RWPE1 (cell line): ENCODE measurements around the gene LAMTOR3.

ENCODE experiments used
- CTCF ChIA-PET: fragments of 350-600 bp; sonication (Branson Sonifier 250); formaldehyde crosslinking; extraction: SDS; loops from one replicate; lab custom pipeline; 2021; lab: Yijun Ruan, JAX
- POLR2A ChIA-PET: fragments of 400-600 bp; formaldehyde crosslinking; extraction: SDS; loops from one replicate; lab custom pipeline; 2020; ENCODE audit warnings: antibody characterized with exemption; ENCODE audit not compliant: low non-redundant PET; lab: Yijun Ruan, JAX
- DNase-seq: peaks from one replicate; pipeline ENCODE4 v3.0.0; 2012; ENCODE audit warnings: low spot score
- H3K27ac ChIP-seq: fragments of 450-650 bp; 2 replicates; pipeline ENCODE4 v1.5.1; 2017
- CTCF ChIP-seq: fragments of 450-650 bp; conservative IDR thresholded peaks from 2 replicates; pipeline ENCODE4 v1.5.1; 2017; ENCODE audit warnings: low read depth, mild to moderate bottlenecking

The LAMTOR3 gene, protein sequence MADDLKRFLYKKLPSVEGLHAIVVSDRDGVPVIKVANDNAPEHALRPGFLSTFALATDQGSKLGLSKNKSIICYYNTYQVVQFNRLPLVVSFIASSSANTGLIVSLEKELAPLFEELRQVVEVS

GRCh38 chr4:99894161-99894997, at the start of gene LAMTOR3:
TSS of gene LAMTOR3 (minus strand) at chr4:99894427. CDS start at chr4:99893963, 464 bp downstream.
- POLR2A ChIA-PET = interaction anchor here (0.6 to 0.7 kb wide), 2 partner anchors 496 to 1211 kb away, joined by 3 to 4 read pairs; no protein-coding TSS in a partner anchor
- H3K27ac ChIP-seq = peak within 1 kb of the TSS; percentile 70

DNA sequence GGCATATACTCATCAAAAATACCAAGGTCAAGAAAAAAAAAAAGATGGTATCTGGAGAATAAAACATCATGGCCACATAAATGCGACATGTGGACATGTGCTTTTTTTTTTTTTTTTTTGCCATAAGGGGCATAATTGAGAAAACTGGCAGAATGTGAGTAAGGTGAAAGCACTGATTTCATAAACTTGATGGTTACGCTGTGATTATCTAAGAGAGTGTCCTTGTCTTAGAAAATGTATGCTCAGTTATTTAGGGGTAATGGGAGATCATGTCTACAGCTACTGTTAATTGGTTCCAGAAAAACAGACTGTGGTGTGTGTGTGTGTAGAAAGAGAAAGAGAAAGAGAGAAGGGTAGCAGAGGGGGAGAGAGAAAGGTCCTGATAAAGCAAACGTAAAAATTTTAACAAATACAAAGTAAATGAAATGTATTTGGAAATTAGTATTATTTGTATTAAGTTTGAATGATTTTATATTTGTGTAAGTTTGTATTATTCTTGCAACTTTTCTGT, 44.1 kb upstream of the LAMTOR3 start:
- ChIA-PET POLR2A (no interaction called here), CTCF (interaction anchor here (0.6 kb wide), 1 partner anchor 140 kb away, joined by 6 read pairs; no protein-coding TSS in a partner anchor)
- DNase-seq = no peak
- H3K27ac ChIP-seq = no peak overlapping the region
- TF ChIP-seq CTCF = no peak

More at GRCh38 chr4:99894161-99894997, at the start of gene LAMTOR3:
- TF ChIP-seq CTCF = no peak
- peak; percentile 87 for DNase-seq
- CTCF ChIA-PET = interaction anchor here (1.0 kb wide), 1 partner anchor 52 kb away, joined by 3 read pairs; the partner anchor contains the start of gene DNAJB14

DNA sequence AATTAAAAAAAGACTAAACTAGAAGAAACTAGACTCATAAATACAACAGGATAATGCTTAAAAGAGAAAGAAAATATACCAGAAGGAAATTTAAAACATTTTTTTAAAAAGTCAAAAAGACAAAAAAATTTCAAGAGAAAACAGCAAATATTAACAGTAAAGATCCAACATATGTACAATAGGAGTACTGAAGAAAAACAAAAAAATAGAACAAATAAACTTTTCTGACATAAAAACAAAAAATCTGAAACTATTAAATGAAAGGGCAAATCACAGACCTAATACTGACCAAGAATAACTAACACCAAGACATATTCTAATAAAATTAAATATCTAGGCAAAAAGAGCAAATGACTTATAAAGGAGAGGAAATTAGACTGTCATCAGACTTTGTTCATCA, 40.7 kb upstream of the LAMTOR3 start:
- DNase-seq = no peak
- ChIA-PET POLR2A (no interaction called here), CTCF (no interaction called here)
- TF ChIP-seq CTCF = no peak
- no peak overlapping the region for H3K27ac ChIP-seq

- DNase-seq = no peak
- ChIA-PET POLR2A (no interaction called here), CTCF (no interaction called here)
- H3K27ac ChIP-seq = no peak overlapping the region
- no peak for TF ChIP-seq CTCF
Observed at GRCh38 chr4:99927566-99927965, 33.3 kb upstream of the LAMTOR3 start.

DNA sequence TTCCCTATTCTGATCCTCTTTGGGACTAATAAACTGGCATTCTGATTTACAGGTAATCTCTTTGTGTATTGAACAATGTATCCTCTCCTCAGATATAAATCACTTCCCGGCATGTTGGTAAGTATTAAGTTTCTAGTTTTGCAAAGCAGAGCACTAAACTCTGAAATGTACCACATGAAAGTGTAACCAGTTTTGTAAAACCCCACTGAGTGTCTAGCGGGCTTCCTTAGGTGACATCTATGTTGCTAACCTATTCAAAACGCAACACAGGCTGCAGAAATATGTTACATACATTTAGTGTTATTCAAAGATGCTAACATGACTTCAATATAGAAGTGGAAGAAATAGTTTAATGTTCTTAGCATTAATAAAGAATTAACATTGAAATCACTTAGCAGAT, 26.9 kb upstream of the LAMTOR3 start:
- POLR2A ChIA-PET = no interaction called here
- no peak for DNase-seq
- CTCF ChIA-PET = interaction anchor here (0.6 kb wide), 1 partner anchor 621 kb away, joined by 3 read pairs; no protein-coding TSS in a partner anchor
- no peak overlapping the region for H3K27ac ChIP-seq
- TF ChIP-seq CTCF = no peak

- no peak for TF ChIP-seq CTCF
- H3K27ac ChIP-seq = no peak overlapping the region
- ChIA-PET POLR2A (no interaction called here), CTCF (no interaction called here)
- no peak for DNase-seq
Observed at GRCh38 chr4:99918656-99919055, 24.4 kb upstream of the LAMTOR3 start.
